HFF-Myc (cell line): Measurements from ENCODE around the gene MXD1.

Experiments used
- DNase-seq: peaks from one replicate; pipeline ENCODE4 v3.0.0-alpha.2; 2011; ENCODE audit warnings: low read depth; ENCODE audit errors: extremely low read depth
- H3K4me3 ChIP-seq: replicated peaks from 2 replicates; pipeline ENCODE4 v1.5.1; 2011; ENCODE audit warnings: low read depth, mild to moderate bottlenecking, control low read depth, low read length
- CTCF ChIP-seq: IDR thresholded peaks from 2 replicates; pipeline ENCODE4 v1.5.1; 2012; ENCODE audit warnings: mild to moderate bottlenecking, low read depth, low read length, control low read depth; ENCODE audit errors: missing control alignments

Gene MXD1

GRCh38 chr2:69933839-69934613 is 19.1 kb downstream of the MXD1 start:
- no peak for TF ChIP-seq CTCF
- no peak for DNase-seq
- H3K4me3 ChIP-seq, result no peak overlapping the region

DNA sequence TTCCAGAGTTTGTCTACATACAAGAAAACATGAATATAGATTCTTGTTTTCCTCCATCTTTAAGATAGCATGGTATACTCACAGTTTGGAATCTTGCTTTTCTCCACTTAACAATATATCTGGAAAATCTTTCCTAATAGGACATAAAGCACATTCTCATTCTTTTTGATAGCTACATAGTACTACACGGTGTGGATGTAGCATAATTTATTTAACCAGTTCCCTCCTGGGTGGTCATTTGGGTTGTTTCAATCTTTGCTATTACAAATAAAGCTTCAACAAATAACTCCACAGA is 19.7 kb downstream of the MXD1 start:
- H3K4me3 ChIP-seq, result no peak overlapping the region
- DNase-seq, result no peak
- TF ChIP-seq CTCF, result no peak

DNA sequence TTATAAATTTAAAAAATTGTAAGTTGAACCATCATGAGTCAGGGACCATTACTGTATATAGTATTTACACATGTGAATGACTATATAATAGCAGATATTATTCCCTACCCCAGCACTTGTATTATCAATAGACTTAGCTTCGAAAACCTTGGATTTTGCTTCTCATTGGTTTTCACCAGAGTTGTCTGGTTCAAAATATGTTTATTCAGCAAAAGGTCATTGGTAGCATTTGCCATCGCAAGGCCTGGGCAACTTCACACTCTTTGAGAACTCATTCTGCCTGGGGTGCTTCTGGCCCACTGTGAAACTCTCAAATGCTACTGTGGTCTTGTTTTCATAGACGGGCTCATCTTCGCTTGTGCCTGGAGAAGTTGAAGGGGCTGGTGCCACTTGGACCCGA is 20.1 kb downstream of the MXD1 start:
- TF ChIP-seq CTCF, result no peak
- no peak overlapping the region for H3K4me3 ChIP-seq
- no peak for DNase-seq

- H3K4me3 ChIP-seq, result no peak overlapping the region
- TF ChIP-seq CTCF, result no peak
- no peak for DNase-seq
Measured at GRCh38 chr2:69936906-69937305, 22.0 kb downstream of the MXD1 start.

GRCh38 chr2:69937968-69938367 is 23.1 kb downstream of the MXD1 start:
- no peak overlapping the region for H3K4me3 ChIP-seq
- DNase-seq, result no peak
- TF ChIP-seq CTCF, result no peak

GRCh38 chr2:69939722-69940121 is 24.8 kb downstream of the MXD1 start:
- no peak for TF ChIP-seq CTCF
- no peak overlapping the region for H3K4me3 ChIP-seq
- no peak for DNase-seq

DNA sequence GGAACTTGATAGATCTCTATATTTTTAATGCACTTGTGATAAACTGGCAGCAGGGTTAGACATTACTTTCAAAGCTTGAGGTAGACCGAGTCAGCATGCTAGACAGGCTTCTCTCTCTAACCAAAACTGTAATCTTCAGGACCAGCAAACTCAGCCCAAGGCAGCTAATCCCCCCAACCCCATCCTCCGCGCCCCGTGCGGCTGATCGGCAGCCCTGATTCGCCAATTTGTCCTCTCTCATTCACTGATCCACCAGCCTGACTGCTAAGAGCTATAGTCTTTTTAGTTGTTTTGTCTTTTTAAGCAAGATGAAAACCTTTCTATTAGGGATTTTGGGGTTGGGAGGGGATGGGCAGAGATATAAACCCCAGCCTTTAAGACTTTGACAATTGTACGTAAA is 25.8 kb downstream of the MXD1 start:
- no peak overlapping the region for H3K4me3 ChIP-seq
- DNase-seq, result no peak
- no peak for TF ChIP-seq CTCF
